GDM1 (cell line): ENCODE results near the gene EPOP.

Experiments
- DNase-seq: peaks from one replicate; lab custom pipeline; 2025; lab: John Stamatoyannopoulos, UW

Gene EPOP

GRCh38 chr17:38674014-38674748 lies 576 bp downstream of the EPOP start:
- DNase-seq = no peak

- no peak for DNase-seq
Measured at GRCh38 chr17:38673707-38674013, 1.1 kb downstream of the EPOP start.

- DNase-seq = no peak
Measured at GRCh38 chr17:38672788-38673706, 1.7 kb downstream of the EPOP start.

- DNase-seq = no peak
Measured at GRCh38 chr17:38671939-38672720, 2.6 kb downstream of the EPOP start.

GRCh38 chr17:38669520-38669919 lies 5.2 kb downstream of the EPOP start:
- DNase-seq = no peak

- DNase-seq = no peak
Measured at GRCh38 chr17:38667787-38668122, 7.0 kb downstream of the EPOP start.

- DNase-seq = peak; percentile 56
Measured at GRCh38 chr17:38667099-38667786, 7.5 kb downstream of the EPOP start.

- no peak for DNase-seq
Measured at GRCh38 chr17:38663964-38664644, 10.7 kb downstream of the EPOP start.

GRCh38 chr17:38663125-38663751 lies 11.5 kb downstream of the EPOP start:
- DNase-seq = peak; percentile 52

- no peak for DNase-seq
Measured at GRCh38 chr17:38660097-38661025, 14.4 kb downstream of the EPOP start.

GRCh38 chr17:38659415-38659814 lies 15.3 kb downstream of the EPOP start:
- no peak for DNase-seq

GRCh38 chr17:38658741-38659345 lies 15.9 kb downstream of the EPOP start:
- DNase-seq = peak; percentile 35

- DNase-seq = no peak
Measured at GRCh38 chr17:38657824-38658740, 16.7 kb downstream of the EPOP start.

GRCh38 chr17:38656959-38657823 lies 17.6 kb downstream of the EPOP start:
- DNase-seq = no peak

GRCh38 chr17:38654411-38655398 lies 20.1 kb downstream of the EPOP start:
- DNase-seq = no peak

GRCh38 chr17:38653679-38654078 lies 21.1 kb downstream of the EPOP start:
- no peak for DNase-seq
